Activated naive CD4-positive, alpha-beta T cell treated with anti-CD3 and anti-CD28 coated beads, Interleukin-2, amount 50 U/mL, for 72 hours (primary cell): ENCODE measurements around the gene RBM44. TPM values are rescaled to one million over a fixed set of nuclear protein-coding genes. Genes with fewer than 3 reads are reported as not detected.
"Not testable (repeated sequence)": the region's sequence is repeated elsewhere in the genome, so short reads cannot be mapped to it uniquely, and the experiment has no call there.

Source experiments
- ATAC-seq, 2 donors: fragments of 150-1000 bp; cut with Tn5 transposase; 2 replicates each; pipeline ENCODE4 v1.10.0; 2021; ENCODE audit warnings: mild to moderate bottlenecking in 2 of 2, moderate library complexity in 2 of 2
- DNase-seq, 2 donors: peaks; one replicate each; pipeline ENCODE4 v3.0.0; 2021 to 2022; ENCODE audit warnings: low spot score in 2 of 2
- H3K27ac Mint-ChIP-seq, 2 donors: one replicate each; pipeline ENCODE4 v1.8.0; 2022; ENCODE audit warnings: mild to moderate bottlenecking in 2 of 2, mixed read lengths in 2 of 2
- H3K36me3 Mint-ChIP-seq, 2 donors: one replicate each; pipeline ENCODE4 v1.8.0; 2022; ENCODE audit warnings: mixed read lengths in 2 of 2
- H3K9me3 Mint-ChIP-seq, 2 donors: one replicate each; pipeline ENCODE4 v1.8.0; 2022; ENCODE audit warnings: mixed read lengths in 2 of 2
- total RNA-seq, 2 donors: library from RNA; stranded (reverse); gene quantifications; one replicate each; pipeline ENCODE4 v1.2.3, GENCODE V29; 2022

RBM44 gene
- 1 to 10 TPM; 1.0 to 2.4 TPM for total RNA-seq

- Mint-ChIP-seq H3K27ac (no peak within 1 kb of the TSS), H3K36me3 (peaks cover 0 to 8% of the 10 kb centered on the region in 2 donors), H3K9me3 (peaks cover 0 to 7% of the 10 kb centered on the region in 2 donors)
- DNase-seq, result no peak
- no peak for ATAC-seq
Observed at GRCh38 chr2:237798236-237799059, at the start of gene RBM44. TSS of gene RBM44 (plus strand) at chr2:237798779. CDS start at chr2:237813610, 14,831 bp downstream.

GRCh38 chr2:237749002-237749401, 49.6 kb upstream of the RBM44 start:
- H3K9me3 Mint-ChIP-seq, result no peaks in the 10 kb centered on the region
- H3K27ac Mint-ChIP-seq, result peak overlapping the region in 1 of 2 donors; percentile 6
- ATAC-seq, result no peak
- H3K36me3 Mint-ChIP-seq, result peaks cover 24 to 42% of the 10 kb centered on the region in 2 donors
- DNase-seq, result no peak

GRCh38 chr2:237749961-237750360, 48.6 kb upstream of the RBM44 start:
- DNase-seq (no peak), ATAC-seq (no peak)
- Mint-ChIP-seq H3K36me3 (peaks cover 31 to 48% of the 10 kb centered on the region in 2 donors), H3K27ac (peak overlapping the region; percentile 18 to 60), H3K9me3 (no peaks in the 10 kb centered on the region)

- H3K27ac Mint-ChIP-seq, H3K9me3 Mint-ChIP-seq, DNase-seq, ATAC-seq: not testable (repeated sequence)
- peaks cover 31 to 48% of the 10 kb centered on the region in 2 donors for H3K36me3 Mint-ChIP-seq
Observed at GRCh38 chr2:237750441-237750840, 48.1 kb upstream of the RBM44 start.

GRCh38 chr2:237752761-237753165, 45.8 kb upstream of the RBM44 start:
- no peaks in the 10 kb centered on the region for H3K9me3 Mint-ChIP-seq
- H3K27ac Mint-ChIP-seq, result peak overlapping the region; percentile 36 to 40
- ATAC-seq, result peak; percentile 66 to 99
- H3K36me3 Mint-ChIP-seq, result peaks cover 31 to 53% of the 10 kb centered on the region in 2 donors
- no peak for DNase-seq

- peaks cover 26 to 45% of the 10 kb centered on the region in 2 donors for H3K36me3 Mint-ChIP-seq
- H3K27ac Mint-ChIP-seq, result no peak overlapping the region
- ATAC-seq (no peak), DNase-seq (no peak)
- H3K9me3 Mint-ChIP-seq, result no peaks in the 10 kb centered on the region
Observed at GRCh38 chr2:237754182-237754581, 44.4 kb upstream of the RBM44 start.

- Mint-ChIP-seq H3K27ac (no peak overlapping the region), H3K36me3 (peaks cover 21 to 39% of the 10 kb centered on the region in 2 donors), H3K9me3 (no peaks in the 10 kb centered on the region)
- no peak for ATAC-seq
- no peak for DNase-seq
Observed at GRCh38 chr2:237754626-237755248, 43.8 kb upstream of the RBM44 start.

- no peak for DNase-seq
Observed at GRCh38 chr2:237757616-237758015, 41.0 kb upstream of the RBM44 start.

GRCh38 chr2:237758185-237758584, 40.4 kb upstream of the RBM44 start:
- no peak for DNase-seq
- peaks cover 22 to 26% of the 10 kb centered on the region in 2 donors for H3K36me3 Mint-ChIP-seq
- no peak overlapping the region for H3K27ac Mint-ChIP-seq
- ATAC-seq, result no peak
- no peaks in the 10 kb centered on the region for H3K9me3 Mint-ChIP-seq

More at GRCh38 chr2:237757616-237758015, 41.0 kb upstream of the RBM44 start:
- peak overlapping the region in 1 of 2 donors; percentile 9 for H3K27ac Mint-ChIP-seq
- no peak for ATAC-seq
- H3K9me3 Mint-ChIP-seq, result no peaks in the 10 kb centered on the region
- H3K36me3 Mint-ChIP-seq, result peaks cover 22 to 32% of the 10 kb centered on the region in 2 donors

GRCh38 chr2:237759176-237759575, 39.4 kb upstream of the RBM44 start:
- ATAC-seq (no peak), DNase-seq (no peak)
- H3K36me3 Mint-ChIP-seq, result peaks cover 16 to 20% of the 10 kb centered on the region in 2 donors
- H3K27ac Mint-ChIP-seq, result peak overlapping the region; percentile 72 to 74
- H3K9me3 Mint-ChIP-seq, result no peaks in the 10 kb centered on the region

- Mint-ChIP-seq H3K36me3 (peaks cover 12 to 13% of the 10 kb centered on the region in 2 donors), H3K27ac (no peak overlapping the region), H3K9me3 (no peaks in the 10 kb centered on the region)
- DNase-seq (no peak), ATAC-seq (no peak)
Observed at GRCh38 chr2:237760506-237761502, 37.8 kb upstream of the RBM44 start.

- ATAC-seq, result peak; percentile 16 to 92
- Mint-ChIP-seq H3K27ac (peak overlapping the region; percentile 35 to 70), H3K36me3 (peaks cover 7 to 13% of the 10 kb centered on the region in 2 donors)
- H3K9me3 Mint-ChIP-seq, DNase-seq: not testable (repeated sequence)
Observed at GRCh38 chr2:237762291-237763182, 36.0 kb upstream of the RBM44 start.

- Mint-ChIP-seq H3K27ac (peak overlapping the region in 1 of 2 donors; percentile 35), H3K36me3 (peaks cover 7 to 13% of the 10 kb centered on the region in 2 donors), H3K9me3 (no peaks in the 10 kb centered on the region)
- no peak for DNase-seq
- ATAC-seq, result no peak
Observed at GRCh38 chr2:237763812-237764211, 34.8 kb upstream of the RBM44 start.

- not testable (repeated sequence) for DNase-seq, H3K27ac Mint-ChIP-seq, H3K9me3 Mint-ChIP-seq, ATAC-seq
- H3K36me3 Mint-ChIP-seq, result peaks cover 4 to 11% of the 10 kb centered on the region in 2 donors
Observed at GRCh38 chr2:237765122-237765521, 33.5 kb upstream of the RBM44 start.

- Mint-ChIP-seq H3K9me3 (no peaks in the 10 kb centered on the region), H3K36me3 (peaks cover 0 to 7% of the 10 kb centered on the region in 2 donors), H3K27ac (no peak overlapping the region)
- ATAC-seq, result no peak
- no peak for DNase-seq
Observed at GRCh38 chr2:237765875-237766274, 32.7 kb upstream of the RBM44 start.
